ENCODE measurements around the gene KCP. TPM values are rescaled to one million over a fixed set of nuclear protein-coding genes. Genes with fewer than 3 reads are reported as not detected.

Gene KCP
- polyA plus RNA-seq, 1 of the 3 experiments (the other 2 are of a cell fraction), result not detected

- TF ChIP-seq, protein P1, sequence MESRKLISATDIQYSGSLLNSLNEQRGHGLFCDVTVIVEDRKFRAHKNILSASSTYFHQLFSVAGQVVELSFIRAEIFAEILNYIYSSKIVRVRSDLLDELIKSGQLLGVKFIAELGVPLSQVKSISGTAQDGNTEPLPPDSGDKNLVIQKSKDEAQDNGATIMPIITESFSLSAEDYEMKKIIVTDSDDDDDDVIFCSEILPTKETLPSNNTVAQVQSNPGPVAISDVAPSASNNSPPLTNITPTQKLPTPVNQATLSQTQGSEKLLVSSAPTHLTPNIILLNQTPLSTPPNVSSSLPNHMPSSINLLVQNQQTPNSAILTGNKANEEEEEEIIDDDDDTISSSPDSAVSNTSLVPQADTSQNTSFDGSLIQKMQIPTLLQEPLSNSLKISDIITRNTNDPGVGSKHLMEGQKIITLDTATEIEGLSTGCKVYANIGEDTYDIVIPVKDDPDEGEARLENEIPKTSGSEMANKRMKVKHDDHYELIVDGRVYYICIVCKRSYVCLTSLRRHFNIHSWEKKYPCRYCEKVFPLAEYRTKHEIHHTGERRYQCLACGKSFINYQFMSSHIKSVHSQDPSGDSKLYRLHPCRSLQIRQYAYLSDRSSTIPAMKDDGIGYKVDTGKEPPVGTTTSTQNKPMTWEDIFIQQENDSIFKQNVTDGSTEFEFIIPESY (IDR thresholded peaks at IDR 0.05; ENCODE audit: borderline replicate concordance, low read depth), result no peak
- TF ChIP-seq, protein P2, sequence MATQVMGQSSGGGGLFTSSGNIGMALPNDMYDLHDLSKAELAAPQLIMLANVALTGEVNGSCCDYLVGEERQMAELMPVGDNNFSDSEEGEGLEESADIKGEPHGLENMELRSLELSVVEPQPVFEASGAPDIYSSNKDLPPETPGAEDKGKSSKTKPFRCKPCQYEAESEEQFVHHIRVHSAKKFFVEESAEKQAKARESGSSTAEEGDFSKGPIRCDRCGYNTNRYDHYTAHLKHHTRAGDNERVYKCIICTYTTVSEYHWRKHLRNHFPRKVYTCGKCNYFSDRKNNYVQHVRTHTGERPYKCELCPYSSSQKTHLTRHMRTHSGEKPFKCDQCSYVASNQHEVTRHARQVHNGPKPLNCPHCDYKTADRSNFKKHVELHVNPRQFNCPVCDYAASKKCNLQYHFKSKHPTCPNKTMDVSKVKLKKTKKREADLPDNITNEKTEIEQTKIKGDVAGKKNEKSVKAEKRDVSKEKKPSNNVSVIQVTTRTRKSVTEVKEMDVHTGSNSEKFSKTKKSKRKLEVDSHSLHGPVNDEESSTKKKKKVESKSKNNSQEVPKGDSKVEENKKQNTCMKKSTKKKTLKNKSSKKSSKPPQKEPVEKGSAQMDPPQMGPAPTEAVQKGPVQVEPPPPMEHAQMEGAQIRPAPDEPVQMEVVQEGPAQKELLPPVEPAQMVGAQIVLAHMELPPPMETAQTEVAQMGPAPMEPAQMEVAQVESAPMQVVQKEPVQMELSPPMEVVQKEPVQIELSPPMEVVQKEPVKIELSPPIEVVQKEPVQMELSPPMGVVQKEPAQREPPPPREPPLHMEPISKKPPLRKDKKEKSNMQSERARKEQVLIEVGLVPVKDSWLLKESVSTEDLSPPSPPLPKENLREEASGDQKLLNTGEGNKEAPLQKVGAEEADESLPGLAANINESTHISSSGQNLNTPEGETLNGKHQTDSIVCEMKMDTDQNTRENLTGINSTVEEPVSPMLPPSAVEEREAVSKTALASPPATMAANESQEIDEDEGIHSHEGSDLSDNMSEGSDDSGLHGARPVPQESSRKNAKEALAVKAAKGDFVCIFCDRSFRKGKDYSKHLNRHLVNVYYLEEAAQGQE (IDR thresholded peaks at IDR 0.05; ENCODE audit: low read depth, low read length), result no peak
- TF ChIP-seq, protein P3, sequence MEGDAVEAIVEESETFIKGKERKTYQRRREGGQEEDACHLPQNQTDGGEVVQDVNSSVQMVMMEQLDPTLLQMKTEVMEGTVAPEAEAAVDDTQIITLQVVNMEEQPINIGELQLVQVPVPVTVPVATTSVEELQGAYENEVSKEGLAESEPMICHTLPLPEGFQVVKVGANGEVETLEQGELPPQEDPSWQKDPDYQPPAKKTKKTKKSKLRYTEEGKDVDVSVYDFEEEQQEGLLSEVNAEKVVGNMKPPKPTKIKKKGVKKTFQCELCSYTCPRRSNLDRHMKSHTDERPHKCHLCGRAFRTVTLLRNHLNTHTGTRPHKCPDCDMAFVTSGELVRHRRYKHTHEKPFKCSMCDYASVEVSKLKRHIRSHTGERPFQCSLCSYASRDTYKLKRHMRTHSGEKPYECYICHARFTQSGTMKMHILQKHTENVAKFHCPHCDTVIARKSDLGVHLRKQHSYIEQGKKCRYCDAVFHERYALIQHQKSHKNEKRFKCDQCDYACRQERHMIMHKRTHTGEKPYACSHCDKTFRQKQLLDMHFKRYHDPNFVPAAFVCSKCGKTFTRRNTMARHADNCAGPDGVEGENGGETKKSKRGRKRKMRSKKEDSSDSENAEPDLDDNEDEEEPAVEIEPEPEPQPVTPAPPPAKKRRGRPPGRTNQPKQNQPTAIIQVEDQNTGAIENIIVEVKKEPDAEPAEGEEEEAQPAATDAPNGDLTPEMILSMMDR (IDR thresholded peaks at IDR 0.05), result no peak
- no peak for TF ChIP-seq CHD2 (IDR thresholded peaks at IDR 0.05; ENCODE audit: low read length, partially characterized antibody)
Observed at GRCh38 chr7:128845475-128845874, 65.0 kb downstream of the KCP start (continued).

- Histone ChIP-seq H4K20me1 (ENCODE audit: insufficient read depth) (peaks cover 63% of the 10 kb centered on the region), H3K27ac (ENCODE audit: low read depth in 2 of 2, low read length in 1 of 2) (no peak overlapping the region), H3K4me3 (ENCODE audit: low read depth in 2 of 2, low read length in 1 of 2) (no peak overlapping the region), H3K36me3 (replicated peaks in 1 of 2; ENCODE audit: control insufficient read depth in 1 of 2, insufficient read depth in 2 of 2, low read length in 1 of 2) (peaks cover 69 to 92% of the 10 kb centered on the region in 2 experiments), H3K9me3 (no peaks in the 10 kb centered on the region), H3K27me3 (ENCODE audit: insufficient read depth) (no peaks in the 10 kb centered on the region), H3K4me2 (no peak overlapping the region), H3K4me1 (ENCODE audit: control insufficient read depth in 1 of 2, insufficient read depth in 2 of 2, low read depth in 1 of 2, low read length in 1 of 2) (no peaks in the 10 kb centered on the region), H2AFZ (ENCODE audit: low read depth) (no peak overlapping the region), H3K9ac (no peak overlapping the region), H3K79me2 (ENCODE audit: insufficient read depth) (peaks cover 7% of the 10 kb centered on the region; the same call in 1 of the 2 replicates), H3F3A (replicated peaks; ENCODE audit: insufficient read depth) (peaks cover 7% of the 10 kb centered on the region), H3K9me2 (no peaks in the 10 kb centered on the region)
- WGBS (ENCODE audit: low lambda C conversion rate), result 97% methylated on average over 23 of the region's 25 CpGs
- CTCF ChIA-PET, result interaction anchor here (1.4 kb wide), 1 partner anchor 11 kb away, joined by 4 read pairs; no protein-coding TSS in a partner anchor
- no peak for DNase-seq
- TF ChIP-seq RCOR1 (IDR thresholded peaks at IDR 0.05; ENCODE audit: low read length) (no peak), POLR2AphosphoS5 (IDR thresholded peaks at IDR 0.05; ENCODE audit: low read depth, low read length) (no peak), MEF2A (IDR thresholded peaks at IDR 0.05; ENCODE audit: borderline replicate concordance, low read depth) (no peak), MXI1 (IDR thresholded peaks at IDR 0.05; ENCODE audit: low read depth, low read length) (no peak)
- POLR2A ChIA-PET, result no interaction called here
Observed at GRCh38 chr7:128844777-128845311, 65.7 kb downstream of the KCP start.

All from SK-N-SH (cell line).